ENCODE results near the gene VRK2. TPM values are rescaled to one million over a fixed set of nuclear protein-coding genes. Genes with fewer than 3 reads are reported as not detected.

VRK2 gene
- total RNA-seq, 1 donor from 2014 or later: 20.7 TPM

GRCh38 chr2:58025150-58025933 lies 21.3 kb upstream of the VRK2 start:
- no peak overlapping the region for H3K4me3 ChIP-seq

DNA sequence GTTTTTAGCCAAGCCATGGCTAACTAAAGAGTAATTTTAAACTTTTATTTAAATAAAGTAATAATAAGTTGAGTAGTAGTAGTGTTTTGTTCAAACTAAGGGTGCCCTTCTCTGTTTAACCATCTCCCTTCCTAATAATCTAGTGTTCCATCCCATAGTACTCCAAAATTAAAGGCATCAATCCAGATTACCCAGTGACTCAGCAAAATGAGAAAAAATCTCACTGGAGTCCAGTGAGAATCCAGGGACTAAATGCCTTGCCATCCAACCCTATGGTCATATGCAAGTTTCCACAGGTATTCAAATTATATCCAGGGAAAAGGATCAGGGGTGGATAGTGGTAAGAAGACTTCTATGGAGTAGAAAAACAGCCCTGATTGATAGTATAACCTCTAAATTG lies 19.6 kb upstream of the VRK2 start:
- TF ChIP-seq CTCF (IDR thresholded peaks at IDR 0.05; ENCODE audit: borderline replicate concordance): no peak
- Histone ChIP-seq H3K27me3 (ENCODE audit: low read depth) (no peaks in the 10 kb centered on the region), H3K4me3 (no peak overlapping the region), H3K9me3 (replicated peaks) (no peaks in the 10 kb centered on the region), H3K27ac (replicated peaks) (no peak overlapping the region), H3K36me3 (no peaks in the 10 kb centered on the region), H3K4me1 (no peaks in the 10 kb centered on the region)
- DNase-seq: no peak
- intact Hi-C loops (cut with micrococcal nuclease): no loop called here

More at GRCh38 chr2:58025150-58025933, 21.3 kb upstream of the VRK2 start:
- TF ChIP-seq CTCF (IDR thresholded peaks at IDR 0.05; ENCODE audit: borderline replicate concordance): no peak
- DNase-seq: no peak
- H3K36me3 ChIP-seq: no peaks in the 10 kb centered on the region
- no peaks in the 10 kb centered on the region for H3K4me1 ChIP-seq
- intact Hi-C loops (cut with micrococcal nuclease): no loop called here
- H3K27me3 ChIP-seq (ENCODE audit: low read depth): no peaks in the 10 kb centered on the region
- no peak overlapping the region for H3K27ac ChIP-seq (replicated peaks)
- H3K9me3 ChIP-seq (replicated peaks): no peaks in the 10 kb centered on the region

- no peaks in the 10 kb centered on the region for H3K27me3 ChIP-seq (ENCODE audit: low read depth)
- H3K36me3 ChIP-seq: no peaks in the 10 kb centered on the region
- H3K9me3 ChIP-seq (replicated peaks): no peaks in the 10 kb centered on the region
- H3K4me1 ChIP-seq: no peaks in the 10 kb centered on the region
- intact Hi-C loops (cut with micrococcal nuclease): no loop called here
- H3K4me3 ChIP-seq: no peak overlapping the region
- no peak for TF ChIP-seq CTCF (IDR thresholded peaks at IDR 0.05; ENCODE audit: borderline replicate concordance)
- no peak overlapping the region for H3K27ac ChIP-seq (replicated peaks)
- DNase-seq: no peak
Measured at GRCh38 chr2:58030771-58031170, 15.8 kb upstream of the VRK2 start.

DNA sequence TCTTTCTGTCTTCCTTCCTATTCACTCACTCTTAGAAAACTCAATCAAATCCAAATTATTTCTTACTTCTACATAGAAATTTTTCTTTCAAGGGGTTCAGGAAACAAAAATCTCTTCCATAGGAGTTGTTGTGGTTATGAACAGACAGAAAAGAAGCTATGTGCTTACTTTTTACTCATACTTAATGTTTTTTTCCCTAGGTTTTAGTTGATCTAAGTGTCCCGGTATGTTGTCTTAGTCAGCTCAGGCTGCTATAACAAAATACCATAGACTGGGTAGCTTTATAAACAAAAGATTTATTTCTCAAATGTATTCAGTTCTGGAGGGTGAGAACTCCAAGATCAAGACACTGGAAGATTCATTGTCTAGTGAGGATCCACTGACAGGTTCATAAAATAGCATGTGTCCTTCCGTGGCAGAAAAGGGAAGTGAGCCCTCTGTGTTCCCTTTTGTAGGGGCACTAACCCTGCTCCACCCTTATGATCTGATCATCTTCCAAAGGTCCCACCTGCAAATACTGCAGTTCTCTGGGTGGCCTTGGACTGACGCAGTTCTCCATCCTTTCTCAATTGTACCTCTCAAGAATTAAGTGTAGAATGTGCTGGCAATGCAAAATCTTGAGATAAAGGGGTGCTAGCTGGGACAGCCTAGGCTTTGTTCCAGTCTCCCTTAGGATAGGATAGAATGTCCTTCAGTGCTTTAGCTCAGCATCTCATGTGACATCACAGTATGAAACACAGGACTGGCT lies 14.4 kb upstream of the VRK2 start:
- no peak for DNase-seq
- TF ChIP-seq CTCF (IDR thresholded peaks at IDR 0.05; ENCODE audit: borderline replicate concordance): no peak
- Histone ChIP-seq H3K9me3 (replicated peaks) (no peaks in the 10 kb centered on the region), H3K36me3 (no peaks in the 10 kb centered on the region), H3K4me1 (no peaks in the 10 kb centered on the region), H3K27ac (replicated peaks) (no peak overlapping the region), H3K27me3 (ENCODE audit: low read depth) (no peaks in the 10 kb centered on the region), H3K4me3 (no peak overlapping the region)
- intact Hi-C loops (cut with micrococcal nuclease): no loop called here

DNA sequence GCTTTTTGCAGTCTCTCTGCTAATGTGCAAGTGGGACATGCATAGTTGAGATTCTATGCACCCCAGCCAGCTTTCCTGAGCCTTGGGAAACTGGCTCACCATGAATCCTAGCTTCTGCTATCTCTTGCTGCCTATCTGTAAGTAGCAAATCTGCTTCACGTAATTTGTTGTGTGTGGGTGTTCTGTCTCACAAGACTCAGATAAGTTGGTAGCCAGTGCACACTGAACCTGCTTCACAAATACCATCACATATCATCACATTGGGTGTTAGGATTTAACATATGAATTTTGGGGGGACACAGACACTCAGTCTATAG lies 13.9 kb upstream of the VRK2 start:
- H3K4me3 ChIP-seq: no peak overlapping the region
- no peak overlapping the region for H3K27ac ChIP-seq (replicated peaks)
- H3K9me3 ChIP-seq (replicated peaks): no peaks in the 10 kb centered on the region
- no peak for TF ChIP-seq CTCF (IDR thresholded peaks at IDR 0.05; ENCODE audit: borderline replicate concordance)
- H3K36me3 ChIP-seq: peaks cover 2% of the 10 kb centered on the region
- intact Hi-C loops (cut with micrococcal nuclease): no loop called here
- no peaks in the 10 kb centered on the region for H3K27me3 ChIP-seq (ENCODE audit: low read depth)
- H3K4me1 ChIP-seq: no peaks in the 10 kb centered on the region
- DNase-seq: no peak

All from left ventricle myocardium inferior (tissue), 1 donor.